H1 (cell line): Measurements from ENCODE around the gene LGALS4.

Experiments
- BCL11A ChIP-seq, 2 experiments: IDR thresholded peaks; one replicate each; pipeline ENCODE4 v1.6.1; 2011; ENCODE audit warnings: low read depth in 2 of 2, low read length in 2 of 2, mild to moderate bottlenecking in 2 of 2
- EP300 ChIP-seq, 2 experiments: IDR thresholded peaks; 1 replicate in 1 of 2; 2 replicates in 1 of 2; pipeline ENCODE4 v1.6.1; 2011 to 2012; ENCODE audit warnings: low read depth in 2 of 2, low read length in 2 of 2, mild to moderate bottlenecking in 2 of 2, borderline replicate concordance in 1 of 2, inconsistent platforms in 1 of 2, moderate library complexity in 1 of 2
- EZH2 ChIP-seq: fragments of 200-600 bp; sonication (generic); IDR thresholded peaks from 2 replicates; pipeline ENCODE4 v1.7.1; 2012; ENCODE audit warnings: low read depth, mild to moderate bottlenecking, moderate library complexity, low read length, inconsistent platforms; ENCODE audit not compliant: severe bottlenecking
- JUN ChIP-seq: IDR thresholded peaks from 2 replicates; pipeline ENCODE4 v1.6.1; 2011; ENCODE audit warnings: low read depth, mild to moderate bottlenecking, improper control_type of control experiment, low read length
- KDM1A ChIP-seq: fragments of 200-600, 300-600 bp; sonication (generic); IDR thresholded peaks from 2 replicates; pipeline ENCODE4 v1.7.1; 2016; ENCODE audit warnings: mild to moderate bottlenecking, low read length, borderline replicate concordance
- POLR2A ChIP-seq, 2 experiments: IDR thresholded peaks; 1 replicate in 1 of 2; 2 replicates in 1 of 2; pipeline ENCODE4 v1.6.1; 2011; ENCODE audit warnings: low read depth in 2 of 2, low read length in 2 of 2, mild to moderate bottlenecking in 2 of 2; ENCODE audit errors: control extremely low read depth in 1 of 2
- RXRA ChIP-seq: IDR thresholded peaks from 2 replicates; pipeline ENCODE4 v1.6.1; 2011; ENCODE audit warnings: low read depth, mild to moderate bottlenecking, low read length, moderate library complexity; ENCODE audit not compliant: insufficient read depth
- SAP30 ChIP-seq: fragments of 300-600 bp; sonication (generic); IDR thresholded peaks from 2 replicates; pipeline ENCODE4 v1.7.1; 2012; ENCODE audit warnings: low read length, moderate library complexity, mild to moderate bottlenecking, inconsistent platforms; ENCODE audit not compliant: insufficient read depth, insufficient replicate concordance
- SIN3A ChIP-seq, 2 experiments: IDR thresholded peaks in 1 of 2; conservative IDR thresholded peaks in 1 of 2; 2 replicates each; pipeline ENCODE4 v1.6.1; 2011 to 2012; ENCODE audit warnings: low read length in 2 of 2, improper control_type of control experiment in 1 of 2, low read depth in 1 of 2, mild to moderate bottlenecking in 1 of 2
- TCF12 ChIP-seq: IDR thresholded peaks from 2 replicates; pipeline ENCODE4 v1.6.1; 2011; ENCODE audit warnings: low read depth, mild to moderate bottlenecking, low read length
- USF2 ChIP-seq: IDR thresholded peaks from 2 replicates; pipeline ENCODE4 v1.6.1; 2011; ENCODE audit warnings: low read length, improper control_type of control experiment
- TF ChIP-seq, protein P1 (sequence below), 3 experiments: IDR thresholded peaks; 1 replicate in 2 of 3; 2 replicates in 1 of 3; pipeline versions ENCODE4 v1.5.1 to v1.6.1; 2011; ENCODE audit warnings: low read length in 3 of 3, mild to moderate bottlenecking in 3 of 3, inconsistent platforms in 2 of 3, low read depth in 1 of 3, moderate library complexity in 1 of 3; ENCODE audit not compliant: insufficient read depth in 1 of 3; ENCODE audit errors: control extremely low read depth in 1 of 3

GRCh38 chr19:38778733-38779132 is 34.0 kb downstream of the LGALS4 start:
- TF ChIP-seq KDM1A (no peak), EP300 (IDR thresholded peaks at IDR 0.05; ENCODE audit: borderline replicate concordance in 1 of 2, low read depth in 2 of 2, low read length in 2 of 2) (no peak), USF2 (no peak), EZH2 (no peak), RXRA (no peak), SIN3A (conservative IDR thresholded peaks at IDR 0.05 in 1 of 2, IDR thresholded peaks at IDR 0.05 in 1 of 2; ENCODE audit: low read depth in 1 of 2, low read length in 2 of 2) (no peak), TCF12 (no peak), BCL11A (IDR thresholded peaks at IDR 0.05; ENCODE audit: low read depth in 2 of 2, low read length in 2 of 2) (no peak), POLR2A (IDR thresholded peaks at IDR 0.05; ENCODE audit: control extremely low read depth in 1 of 2, low read depth in 2 of 2, low read length in 2 of 2) (no peak), SAP30 (no peak), JUN (no peak)
- TF ChIP-seq, protein P1, sequence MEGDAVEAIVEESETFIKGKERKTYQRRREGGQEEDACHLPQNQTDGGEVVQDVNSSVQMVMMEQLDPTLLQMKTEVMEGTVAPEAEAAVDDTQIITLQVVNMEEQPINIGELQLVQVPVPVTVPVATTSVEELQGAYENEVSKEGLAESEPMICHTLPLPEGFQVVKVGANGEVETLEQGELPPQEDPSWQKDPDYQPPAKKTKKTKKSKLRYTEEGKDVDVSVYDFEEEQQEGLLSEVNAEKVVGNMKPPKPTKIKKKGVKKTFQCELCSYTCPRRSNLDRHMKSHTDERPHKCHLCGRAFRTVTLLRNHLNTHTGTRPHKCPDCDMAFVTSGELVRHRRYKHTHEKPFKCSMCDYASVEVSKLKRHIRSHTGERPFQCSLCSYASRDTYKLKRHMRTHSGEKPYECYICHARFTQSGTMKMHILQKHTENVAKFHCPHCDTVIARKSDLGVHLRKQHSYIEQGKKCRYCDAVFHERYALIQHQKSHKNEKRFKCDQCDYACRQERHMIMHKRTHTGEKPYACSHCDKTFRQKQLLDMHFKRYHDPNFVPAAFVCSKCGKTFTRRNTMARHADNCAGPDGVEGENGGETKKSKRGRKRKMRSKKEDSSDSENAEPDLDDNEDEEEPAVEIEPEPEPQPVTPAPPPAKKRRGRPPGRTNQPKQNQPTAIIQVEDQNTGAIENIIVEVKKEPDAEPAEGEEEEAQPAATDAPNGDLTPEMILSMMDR (IDR thresholded peaks at IDR 0.05; ENCODE audit: control extremely low read depth in 1 of 3, insufficient read depth in 1 of 3, low read depth in 1 of 3, low read length in 3 of 3): no peak
